NCI-H1694 treated with DMSO at 0.1 percent for 48 hours (cell line): ENCODE results near the gene DSTYK.

Experiments
- DNase-seq: peaks from one replicate; lab custom pipeline; 2025; lab: John Stamatoyannopoulos, UW

The DSTYK gene

GRCh38 chr1:205211169-205211838 lies at the start of gene DSTYK:
Gene DSTYK, minus strand, starts transcription at chr1:205211702. Its CDS starts 167 bp downstream, at chr1:205211535.
- peak; percentile 93 for DNase-seq

- DNase-seq = no peak
These were observed 48.5 kb upstream of the DSTYK start for GRCh38 chr1:205259998-205260397.

DNA sequence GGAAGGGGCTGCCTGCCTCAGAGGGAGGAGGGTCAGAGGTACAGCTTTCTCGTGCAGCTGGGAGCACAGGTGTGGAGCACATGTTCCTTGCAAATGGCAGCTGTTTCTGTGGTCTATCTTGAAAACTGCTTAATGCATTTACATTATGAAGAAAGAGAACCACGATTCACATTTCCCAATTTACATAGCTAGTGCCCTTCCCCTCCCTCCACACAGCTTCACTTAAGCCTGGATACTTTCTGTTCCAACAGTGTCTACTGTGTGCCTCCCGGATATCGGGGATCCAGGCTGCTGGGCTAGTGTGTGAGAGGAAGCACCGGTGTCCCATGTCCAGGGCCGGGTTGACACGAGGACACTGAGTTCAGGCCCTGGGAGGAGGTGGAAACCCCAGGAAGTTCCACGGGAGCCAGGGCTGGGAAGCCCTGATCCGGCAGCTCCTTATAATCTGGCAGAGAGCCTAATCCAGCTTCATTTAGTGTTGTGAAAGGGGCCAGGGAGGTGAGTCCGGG lies 47.9 kb upstream of the DSTYK start:
- no peak for DNase-seq

GRCh38 chr1:205258719-205259118 lies 47.2 kb upstream of the DSTYK start:
- DNase-seq = no peak

DNA sequence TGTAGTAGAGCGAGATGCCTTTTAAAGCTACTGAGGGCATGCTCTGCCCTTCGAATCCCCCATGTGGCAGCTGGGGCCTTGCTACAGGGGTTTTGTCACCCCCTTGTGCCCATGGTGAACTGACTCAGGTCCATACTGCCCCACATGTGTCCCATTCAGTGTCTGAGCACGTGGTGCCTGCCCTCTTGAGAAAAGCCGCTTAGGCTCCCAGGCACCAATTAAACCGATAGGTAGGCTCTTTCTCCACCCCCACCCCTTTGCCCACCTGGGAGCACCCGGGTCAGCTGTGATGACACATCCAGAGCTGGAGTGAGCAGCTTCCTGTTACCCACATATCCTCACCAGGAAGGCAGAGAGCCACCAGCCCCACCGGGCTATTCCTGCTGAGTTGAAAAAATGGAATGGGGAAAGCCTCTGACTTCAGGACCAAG lies 46.8 kb upstream of the DSTYK start:
- DNase-seq = no peak

DNA sequence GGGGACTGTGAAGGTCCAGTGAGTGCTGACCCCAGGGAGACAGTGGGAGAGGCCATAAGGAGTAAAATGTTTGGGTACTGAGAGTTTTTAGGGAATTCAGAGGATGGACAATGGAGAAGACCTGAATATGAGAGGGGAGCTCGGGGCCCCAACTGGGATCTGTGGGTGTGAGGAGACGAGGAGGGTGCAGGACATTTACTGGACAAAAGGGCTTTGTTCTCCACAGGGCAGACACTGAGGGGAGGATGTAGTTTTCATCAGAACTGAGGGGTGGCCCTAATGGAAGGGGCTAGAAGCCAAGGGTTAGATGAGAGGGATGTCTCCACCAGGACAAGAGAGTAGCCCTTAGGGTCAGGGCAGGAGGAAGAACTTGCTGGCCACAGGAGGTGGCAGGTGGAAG lies 46.2 kb upstream of the DSTYK start:
- DNase-seq = no peak

GRCh38 chr1:205256951-205257625 lies 45.6 kb upstream of the DSTYK start:
- no peak for DNase-seq

DNA sequence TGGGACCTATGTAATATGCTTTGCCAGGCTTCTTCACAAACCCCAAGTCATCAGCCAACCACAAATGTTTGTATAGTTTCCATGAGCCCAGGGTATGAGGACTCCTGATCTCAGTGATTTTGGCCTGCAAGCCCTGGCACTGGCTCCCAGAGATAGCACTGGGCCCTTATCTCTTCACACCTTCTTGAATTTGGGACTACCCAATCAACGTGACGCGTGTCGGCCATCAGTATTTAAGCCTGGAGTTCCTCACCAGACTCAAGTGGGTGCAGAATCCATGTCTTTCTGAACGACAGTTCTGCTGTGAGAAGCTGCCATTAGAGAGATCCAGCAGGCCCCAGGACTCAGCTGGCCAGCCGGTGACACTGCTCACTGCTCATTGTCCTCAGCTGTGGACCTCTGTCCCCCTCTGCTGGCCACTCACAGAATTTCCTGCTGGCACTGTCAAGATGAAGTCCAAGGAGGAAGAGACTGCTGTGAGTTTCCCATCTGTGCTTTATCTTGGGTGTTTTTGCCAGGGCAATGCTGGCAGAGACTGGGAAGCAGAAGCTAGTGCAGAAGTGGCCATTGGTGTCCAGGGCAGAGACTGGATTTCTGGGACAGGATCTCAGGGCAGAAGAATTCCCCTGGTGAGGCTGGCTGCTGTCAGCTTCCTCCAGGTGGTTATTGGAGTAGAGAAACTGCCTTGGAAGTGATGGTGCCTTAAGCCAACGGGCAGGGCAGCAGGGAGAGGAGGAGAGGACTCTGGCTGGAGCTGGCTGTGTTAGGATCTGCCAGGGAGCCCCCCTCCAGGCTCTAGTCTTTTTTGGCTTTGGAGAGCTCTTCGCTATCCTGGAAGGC lies 44.7 kb upstream of the DSTYK start:
- DNase-seq = peak; percentile 77

- DNase-seq = no peak
These were observed 40.1 kb upstream of the DSTYK start for GRCh38 chr1:205251576-205251975.

- no peak for DNase-seq
These were observed 39.2 kb upstream of the DSTYK start for GRCh38 chr1:205250699-205251098.

GRCh38 chr1:205249651-205250050 lies 38.1 kb upstream of the DSTYK start:
- no peak for DNase-seq

DNA sequence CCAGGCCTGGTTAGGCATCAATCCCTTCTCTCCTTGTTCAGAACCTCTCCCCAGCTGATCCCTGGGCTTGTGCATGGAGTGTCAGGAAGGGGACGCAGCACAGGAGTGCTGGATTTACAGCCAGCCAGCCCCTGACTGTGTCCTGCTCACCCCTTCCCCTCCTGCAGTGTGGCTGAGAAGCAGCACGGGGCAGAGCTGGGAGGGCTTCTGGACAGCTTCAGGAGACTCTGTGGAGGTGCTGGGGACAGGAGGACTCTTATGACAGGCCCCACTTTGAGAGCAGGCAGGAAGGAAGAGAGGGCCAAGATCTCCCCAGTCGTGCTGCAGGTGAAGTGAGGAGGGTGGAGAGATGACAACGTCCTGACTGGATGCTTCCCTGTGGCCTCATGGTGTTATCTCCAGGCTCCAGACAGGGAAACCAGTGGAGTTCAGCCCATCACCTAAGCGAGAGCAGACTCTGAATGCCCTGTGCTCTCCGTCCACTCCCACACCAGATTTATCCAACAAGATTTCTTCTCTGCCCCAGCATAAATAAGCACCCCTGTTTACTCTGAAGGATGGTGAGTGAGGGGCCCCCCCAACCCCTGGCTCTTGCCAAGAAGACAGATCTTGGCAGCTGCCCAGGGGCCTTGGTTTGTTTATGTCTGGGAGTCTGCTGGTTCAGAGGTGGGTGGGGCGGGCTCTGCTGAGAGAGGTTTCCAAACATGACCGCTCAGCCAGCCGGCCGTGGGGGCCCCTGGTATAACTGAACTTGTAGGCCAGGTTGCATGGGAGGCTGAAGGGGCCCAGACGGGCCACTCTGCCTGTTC lies 37.5 kb upstream of the DSTYK start:
- no peak for DNase-seq

- DNase-seq = no peak
These were observed 35.8 kb upstream of the DSTYK start for GRCh38 chr1:205247130-205247921.

- no peak for DNase-seq
These were observed 35.0 kb upstream of the DSTYK start for GRCh38 chr1:205246351-205247119.

- DNase-seq = no peak
These were observed 33.6 kb upstream of the DSTYK start for GRCh38 chr1:205245096-205245495.

- no peak for DNase-seq
These were observed 32.9 kb upstream of the DSTYK start for GRCh38 chr1:205244384-205244783.

DNA sequence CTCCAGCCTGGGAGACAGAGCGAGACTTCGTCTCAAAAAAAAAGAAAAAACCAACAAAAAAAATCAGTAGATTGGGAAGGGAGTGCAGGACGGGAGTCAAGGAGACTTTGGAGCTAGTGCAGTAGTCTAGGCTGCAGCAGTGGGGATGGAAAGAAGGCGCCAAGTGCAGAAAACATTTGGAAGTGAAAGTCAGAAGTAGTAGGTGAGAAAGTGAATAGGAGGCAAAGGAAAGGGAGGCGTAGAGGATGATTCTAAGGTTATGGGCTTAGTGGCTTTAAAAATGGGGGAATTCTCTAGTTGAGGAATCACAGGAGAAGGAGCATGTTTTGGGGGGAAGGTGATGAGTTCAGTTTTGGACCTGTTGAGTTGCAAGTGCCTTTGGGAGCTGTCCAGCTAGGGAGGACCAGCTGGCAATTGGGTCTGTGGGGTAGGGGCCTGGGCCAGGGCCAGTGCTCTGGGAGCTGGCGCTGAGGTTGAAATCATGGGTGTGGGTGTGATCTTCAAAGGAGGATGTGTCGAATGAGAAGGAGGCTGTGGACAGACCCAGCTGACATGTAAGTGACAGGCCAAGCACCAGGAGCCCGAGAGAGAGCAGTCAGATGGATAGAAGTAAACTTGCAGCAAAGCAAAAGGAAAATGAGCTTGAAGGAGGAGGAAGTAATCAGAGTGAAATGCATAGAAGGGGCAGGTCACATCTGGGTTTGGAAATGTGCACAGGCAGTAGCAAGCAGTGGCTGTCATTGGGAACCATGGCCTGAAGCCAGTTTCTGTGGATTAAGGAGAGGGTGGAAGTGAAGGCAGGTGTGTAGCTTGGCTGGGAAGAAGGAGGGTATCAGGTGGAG lies 32.1 kb upstream of the DSTYK start:
- no peak for DNase-seq

GRCh38 chr1:205241366-205242030 lies 30.0 kb upstream of the DSTYK start:
- DNase-seq = no peak

GRCh38 chr1:205240569-205240968 lies 29.1 kb upstream of the DSTYK start:
- DNase-seq = no peak
